Inferior parietal cortex (tissue), 1 donor: ENCODE measurements around the gene MYH14.

Source experiments
- DNase-seq: peaks from one replicate; pipeline ENCODE4 v3.0.0-alpha.2; 2016; ENCODE audit errors: extremely low spot score

The MYH14 gene

DNA sequence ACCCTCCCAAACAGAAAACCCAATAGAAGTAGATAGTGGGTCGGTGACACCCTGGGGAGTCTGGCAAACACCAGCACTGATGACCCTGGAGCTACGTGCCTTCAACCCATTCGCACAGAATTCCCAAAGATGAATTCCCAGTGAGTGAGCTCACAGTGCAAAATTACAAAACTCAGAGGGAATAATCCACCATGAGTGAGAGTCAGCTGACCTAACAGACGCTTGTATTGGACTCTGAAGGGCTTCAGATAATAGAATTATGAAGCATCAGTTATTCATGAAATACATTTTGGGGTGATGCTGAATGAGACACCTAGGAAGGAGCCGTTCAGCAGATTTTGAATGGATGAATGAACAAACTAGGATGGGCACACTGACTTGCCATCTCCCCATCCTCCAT is 85.5 kb downstream of the MYH14 start:
- no peak for DNase-seq

GRCh38 chr19:50290011-50290410 is 86.6 kb downstream of the MYH14 start:
- no peak for DNase-seq

GRCh38 chr19:50290775-50291174 is 87.4 kb downstream of the MYH14 start:
- DNase-seq: no peak

DNA sequence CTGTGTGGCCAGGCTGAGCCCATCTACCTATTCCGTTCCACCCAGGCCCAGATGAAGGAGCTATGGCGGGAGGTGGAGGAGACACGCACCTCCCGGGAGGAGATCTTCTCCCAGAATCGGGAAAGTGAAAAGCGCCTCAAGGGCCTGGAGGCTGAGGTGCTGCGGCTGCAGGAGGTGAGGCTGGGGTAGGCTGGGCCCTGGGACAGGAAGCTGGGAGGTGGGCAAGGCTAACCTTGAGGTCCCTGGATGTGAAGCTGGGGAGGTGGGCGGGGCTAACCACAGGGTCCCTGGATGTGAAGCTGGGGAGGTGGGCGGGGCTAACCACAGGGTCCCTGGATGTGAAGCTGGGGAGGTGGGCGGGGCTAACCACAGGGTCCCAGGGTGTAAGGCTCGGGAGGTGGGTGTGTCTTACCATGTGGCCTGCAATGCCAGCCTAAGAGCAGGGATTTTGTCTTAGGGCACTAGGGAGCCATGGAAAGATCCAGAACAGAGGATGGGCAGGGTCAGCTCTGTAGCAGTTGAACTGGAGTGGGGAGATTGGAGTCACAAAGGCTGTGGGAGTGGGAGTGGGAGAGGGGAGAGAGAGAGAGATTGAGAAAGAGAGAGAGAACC is 88.9 kb downstream of the MYH14 start:
- no peak for DNase-seq

GRCh38 chr19:50293263-50294004 is 90.0 kb downstream of the MYH14 start:
- no peak for DNase-seq

DNA sequence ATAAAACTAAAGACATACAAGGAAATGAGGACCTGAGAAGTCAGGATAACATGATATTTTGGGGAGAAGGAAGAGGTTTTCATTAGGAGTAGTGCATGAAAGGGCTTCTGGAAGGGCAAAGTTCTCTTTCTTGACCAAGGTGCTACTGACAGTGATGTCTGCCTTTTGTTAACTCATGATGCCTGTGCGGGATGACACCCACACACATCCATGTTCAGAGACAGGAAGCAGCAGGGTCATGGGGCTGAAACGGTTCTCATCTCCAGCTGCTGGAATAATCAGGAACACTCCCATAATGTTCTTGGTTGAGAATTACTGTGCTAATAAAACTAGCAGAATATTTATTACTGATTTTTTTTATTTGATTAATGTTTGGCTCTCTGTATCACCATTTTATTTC is 96.6 kb downstream of the MYH14 start:
- DNase-seq: no peak

DNA sequence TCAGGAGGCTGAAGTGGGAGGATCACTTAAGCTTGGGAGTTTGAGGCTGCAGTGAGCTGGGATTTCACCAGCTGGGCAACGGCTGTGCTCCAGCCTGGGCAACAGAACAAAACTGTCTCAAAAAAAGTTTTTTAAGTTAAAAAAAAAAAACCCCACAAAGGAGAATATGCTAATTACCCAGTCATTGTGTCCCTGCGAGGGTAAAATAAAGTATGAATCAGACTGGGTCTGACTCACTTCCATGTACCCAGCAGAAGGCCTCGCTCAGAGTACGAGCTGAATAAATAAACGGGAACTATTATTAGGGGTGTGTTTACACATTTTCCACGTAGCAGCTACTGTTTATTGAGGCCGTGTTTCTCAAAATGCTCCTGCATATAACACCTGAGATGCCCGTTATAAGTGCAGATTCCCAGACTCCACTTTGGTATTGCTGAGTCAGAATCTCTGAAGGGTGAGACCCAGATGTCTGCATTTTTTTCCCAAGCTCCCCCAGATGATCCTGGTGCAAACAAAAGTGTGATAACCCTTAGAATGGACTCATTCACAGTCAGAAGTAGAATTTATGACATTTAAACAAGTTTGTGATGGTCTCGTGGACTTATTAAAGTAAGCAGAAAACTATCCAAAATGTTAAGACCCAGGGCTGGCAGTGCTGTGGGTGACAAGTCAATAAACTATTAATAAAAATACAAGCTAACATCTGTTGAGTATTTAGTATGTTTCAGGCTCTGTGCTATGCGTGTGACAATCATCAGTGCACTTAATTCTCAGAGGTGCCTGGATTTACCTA is 97.6 kb downstream of the MYH14 start:
- no peak for DNase-seq

DNA sequence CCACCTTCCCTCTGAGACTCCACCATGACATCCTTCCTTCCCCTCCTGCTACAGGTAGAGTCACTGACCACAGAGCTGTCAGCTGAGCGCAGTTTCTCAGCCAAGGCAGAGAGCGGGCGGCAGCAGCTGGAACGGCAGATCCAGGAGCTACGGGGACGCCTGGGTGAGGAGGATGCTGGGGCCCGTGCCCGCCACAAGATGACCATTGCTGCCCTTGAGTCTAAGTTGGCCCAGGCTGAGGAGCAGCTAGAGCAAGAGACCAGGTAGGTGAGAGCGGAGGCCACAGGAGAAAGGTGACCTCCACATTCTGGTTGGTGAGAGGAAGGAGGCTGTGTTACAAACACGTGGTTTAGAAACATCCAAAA is 98.2 kb downstream of the MYH14 start:
- DNase-seq: no peak

DNA sequence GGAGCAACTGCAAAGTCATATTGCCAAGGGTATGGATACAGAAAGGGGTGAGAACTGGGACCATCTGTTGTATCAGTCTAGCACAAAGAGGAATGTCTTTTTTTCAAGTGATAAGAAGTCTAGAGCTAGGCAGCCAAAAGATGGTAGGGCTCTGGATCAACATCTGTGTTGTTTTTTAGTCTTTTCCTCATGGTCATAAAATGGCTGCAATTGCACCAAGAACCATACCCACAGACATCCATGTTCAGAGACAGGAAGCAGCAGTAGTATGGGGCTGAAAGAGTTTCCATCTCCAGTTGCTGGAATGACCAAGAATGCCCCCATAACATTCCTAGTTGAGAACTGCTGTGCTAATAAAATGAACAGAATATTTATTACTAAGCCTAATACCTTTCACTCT is 100.1 kb downstream of the MYH14 start:
- no peak for DNase-seq

DNA sequence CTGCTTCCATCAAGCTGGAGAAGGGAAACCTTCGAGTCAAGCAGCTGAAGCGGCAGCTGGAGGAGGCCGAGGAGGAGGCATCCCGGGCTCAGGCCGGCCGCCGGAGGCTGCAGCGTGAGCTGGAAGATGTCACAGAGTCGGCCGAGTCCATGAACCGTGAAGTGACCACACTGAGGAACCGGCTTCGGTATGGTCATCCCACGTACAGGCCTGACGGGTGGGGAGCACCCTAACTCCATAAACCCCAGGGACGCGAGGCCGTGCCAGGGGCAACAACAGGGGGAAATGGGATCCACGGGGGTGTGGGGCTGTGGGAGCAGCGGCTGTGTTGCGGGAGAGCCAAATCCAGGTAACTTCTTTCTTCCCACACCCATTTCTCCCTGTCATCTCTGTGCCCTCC is 105.6 kb downstream of the MYH14 start:
- DNase-seq: no peak

GRCh38 chr19:50309396-50310125 is 106.1 kb downstream of the MYH14 start:
- DNase-seq: no peak

DNA sequence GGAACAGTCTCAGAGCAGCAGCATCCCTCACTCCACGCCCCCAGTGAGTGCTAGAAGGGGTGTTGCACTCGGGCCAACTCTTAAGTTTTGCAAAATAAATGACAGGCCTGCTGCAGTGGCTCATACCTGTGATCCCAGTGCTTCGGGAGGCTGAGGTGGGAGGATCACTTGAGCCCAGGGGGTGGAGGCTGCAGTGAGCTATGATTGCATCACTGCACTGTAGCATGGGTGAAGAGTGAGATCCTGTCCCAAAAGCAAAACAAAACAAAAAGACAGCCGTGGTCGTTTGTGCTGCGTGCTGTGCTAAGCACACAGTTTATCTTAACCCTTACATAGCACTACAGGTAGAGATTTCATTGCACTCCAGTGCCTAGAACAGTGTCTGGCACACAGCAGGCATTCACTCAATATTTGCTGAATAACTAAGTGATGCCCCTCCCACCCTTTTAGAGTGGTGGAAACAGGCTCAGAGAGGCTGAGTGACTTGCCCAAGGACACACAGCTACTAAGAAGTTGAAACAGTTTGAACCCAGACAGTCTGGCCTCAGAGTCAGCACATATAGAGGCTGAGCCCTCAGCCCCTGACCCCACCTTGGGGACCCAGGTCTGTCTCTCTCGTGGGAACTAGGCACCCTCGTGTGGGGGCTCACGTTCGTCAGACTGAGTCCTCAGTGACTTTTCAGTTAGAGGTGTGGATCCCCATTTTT is 107.5 kb downstream of the MYH14 start:
- no peak for DNase-seq

GRCh38 chr19:50311723-50312635 is 108.6 kb downstream of the MYH14 start:
- no peak for DNase-seq

- DNase-seq: no peak
Observed at GRCh38 chr19:50312967-50313811, 109.8 kb downstream of the MYH14 start.

GRCh38 chr19:50313812-50314536 is 110.6 kb downstream of the MYH14 start:
- no peak for DNase-seq

GRCh38 chr19:50314724-50315708 is 111.6 kb downstream of the MYH14 start:
- no peak for DNase-seq

- no peak for DNase-seq
Observed at GRCh38 chr19:50315773-50316448, 112.5 kb downstream of the MYH14 start.
